ENCODE measurements around the gene GNAS. TPM values are rescaled to one million over a fixed set of nuclear protein-coding genes. Genes with fewer than 3 reads are reported as not detected.

GNAS gene
- total RNA-seq, 3 donors from 2014 or later, result 448 to 714 (median 570) TPM

DNA sequence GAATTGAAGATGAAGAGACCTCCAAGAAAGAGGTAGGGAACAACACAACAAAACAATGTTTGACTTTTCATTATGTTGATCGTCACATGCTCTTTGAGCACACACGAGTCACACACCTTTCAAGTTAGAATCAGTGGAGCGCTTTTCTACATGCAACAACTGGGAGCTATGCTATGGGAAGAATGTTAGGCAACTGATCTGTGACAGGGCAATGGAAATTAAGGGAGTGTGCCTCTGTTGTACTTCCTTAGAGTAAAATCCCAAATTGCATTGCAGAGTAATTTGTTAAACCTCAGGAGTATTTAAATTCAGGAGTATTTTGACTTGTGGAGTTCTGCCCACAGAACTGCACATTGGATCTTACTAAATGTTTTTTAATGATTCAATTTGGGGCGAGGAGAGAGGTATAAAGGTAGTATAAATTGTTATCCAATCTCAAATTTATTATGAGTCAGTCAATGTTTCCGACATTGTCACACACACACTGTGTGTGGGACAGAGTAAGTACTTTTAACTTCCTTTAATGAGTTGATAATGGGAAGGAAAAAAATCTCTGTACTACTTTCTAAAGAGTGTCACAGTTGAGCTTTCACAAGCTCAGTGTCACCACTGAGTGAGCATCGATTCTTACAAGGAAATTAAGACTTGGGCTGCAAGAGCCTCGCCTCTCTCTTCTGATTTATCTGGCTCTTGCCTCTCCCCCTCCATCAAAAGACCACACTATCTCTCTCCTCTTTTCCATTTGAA is 10.7 kb downstream of the GNAS start:
- TF ChIP-seq POLR2AphosphoS5 (IDR thresholded peaks at IDR 0.05) (no peak), POLR2A (IDR thresholded peaks at IDR 0.05) (no peak)
- TF ChIP-seq, protein P1, sequence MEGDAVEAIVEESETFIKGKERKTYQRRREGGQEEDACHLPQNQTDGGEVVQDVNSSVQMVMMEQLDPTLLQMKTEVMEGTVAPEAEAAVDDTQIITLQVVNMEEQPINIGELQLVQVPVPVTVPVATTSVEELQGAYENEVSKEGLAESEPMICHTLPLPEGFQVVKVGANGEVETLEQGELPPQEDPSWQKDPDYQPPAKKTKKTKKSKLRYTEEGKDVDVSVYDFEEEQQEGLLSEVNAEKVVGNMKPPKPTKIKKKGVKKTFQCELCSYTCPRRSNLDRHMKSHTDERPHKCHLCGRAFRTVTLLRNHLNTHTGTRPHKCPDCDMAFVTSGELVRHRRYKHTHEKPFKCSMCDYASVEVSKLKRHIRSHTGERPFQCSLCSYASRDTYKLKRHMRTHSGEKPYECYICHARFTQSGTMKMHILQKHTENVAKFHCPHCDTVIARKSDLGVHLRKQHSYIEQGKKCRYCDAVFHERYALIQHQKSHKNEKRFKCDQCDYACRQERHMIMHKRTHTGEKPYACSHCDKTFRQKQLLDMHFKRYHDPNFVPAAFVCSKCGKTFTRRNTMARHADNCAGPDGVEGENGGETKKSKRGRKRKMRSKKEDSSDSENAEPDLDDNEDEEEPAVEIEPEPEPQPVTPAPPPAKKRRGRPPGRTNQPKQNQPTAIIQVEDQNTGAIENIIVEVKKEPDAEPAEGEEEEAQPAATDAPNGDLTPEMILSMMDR (IDR thresholded peaks at IDR 0.05), result no peak
- intact Hi-C loops (cut with DNase I; ENCODE audit: low total_unique reads), result no loop called here
- H3K9me3 ChIP-seq, result no peaks in the 10 kb centered on the region

DNA sequence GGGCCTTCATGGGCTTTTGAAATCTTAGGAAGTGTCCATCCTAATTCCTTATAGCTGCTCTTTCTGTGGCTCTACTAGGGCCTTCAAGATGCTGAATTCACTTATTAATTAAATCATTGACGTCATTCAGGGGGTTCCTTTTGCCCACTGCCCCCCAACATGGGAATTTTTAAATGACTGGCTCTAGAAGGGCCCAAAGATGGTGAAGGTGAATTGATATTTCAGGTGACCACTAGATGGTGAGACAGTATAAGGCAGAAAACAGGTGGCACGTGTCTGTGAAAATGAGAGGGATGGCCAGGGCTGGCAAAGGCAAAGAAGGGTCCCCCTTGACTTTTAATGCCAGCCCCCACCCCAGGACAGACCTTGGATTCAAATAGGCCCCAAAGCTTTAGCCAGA is 11.8 kb downstream of the GNAS start:
- TF ChIP-seq POLR2A (IDR thresholded peaks at IDR 0.05) (no peak), POLR2AphosphoS5 (IDR thresholded peaks at IDR 0.05) (no peak)
- TF ChIP-seq, protein P1 (IDR thresholded peaks at IDR 0.05), result no peak
- intact Hi-C loops (cut with DNase I; ENCODE audit: low total_unique reads), result no loop called here
- Histone ChIP-seq H3K27me3 (no peaks in the 10 kb centered on the region), H3K4me3 (no peak overlapping the region), H3K27ac (no peak overlapping the region), H3K4me1 (no peaks in the 10 kb centered on the region), H3K36me3 (no peaks in the 10 kb centered on the region), H3K9me3 (no peaks in the 10 kb centered on the region)
- no peak for DNase-seq (ENCODE audit: low spot score in 2 of 2)

More for the DNA sequence above, 10.7 kb downstream of the GNAS start:
- no peaks in the 10 kb centered on the region for H3K27me3 ChIP-seq
- H3K4me3 ChIP-seq, result no peak overlapping the region
- no peaks in the 10 kb centered on the region for H3K36me3 ChIP-seq
- H3K27ac ChIP-seq, result no peak overlapping the region
- no peaks in the 10 kb centered on the region for H3K4me1 ChIP-seq
- no peak for DNase-seq (ENCODE audit: low spot score in 2 of 2)

GRCh38 chr20:58865843-58866242 is 13.3 kb downstream of the GNAS start:
- Histone ChIP-seq H3K4me3 (no peak overlapping the region), H3K36me3 (no peaks in the 10 kb centered on the region), H3K27ac (no peak overlapping the region), H3K4me1 (no peaks in the 10 kb centered on the region), H3K27me3 (no peaks in the 10 kb centered on the region), H3K9me3 (no peaks in the 10 kb centered on the region)
- TF ChIP-seq, protein P1 (IDR thresholded peaks at IDR 0.05), result no peak
- no peak for TF ChIP-seq POLR2AphosphoS5 (IDR thresholded peaks at IDR 0.05)
- TF ChIP-seq POLR2A (IDR thresholded peaks at IDR 0.05), result no peak
- DNase-seq (ENCODE audit: low spot score in 2 of 2), result no peak
- intact Hi-C loops (cut with DNase I; ENCODE audit: low total_unique reads), result loop anchor here (5.0 kb wide), 1 partner anchor 356 kb away; no protein-coding TSS in a partner anchor

DNA sequence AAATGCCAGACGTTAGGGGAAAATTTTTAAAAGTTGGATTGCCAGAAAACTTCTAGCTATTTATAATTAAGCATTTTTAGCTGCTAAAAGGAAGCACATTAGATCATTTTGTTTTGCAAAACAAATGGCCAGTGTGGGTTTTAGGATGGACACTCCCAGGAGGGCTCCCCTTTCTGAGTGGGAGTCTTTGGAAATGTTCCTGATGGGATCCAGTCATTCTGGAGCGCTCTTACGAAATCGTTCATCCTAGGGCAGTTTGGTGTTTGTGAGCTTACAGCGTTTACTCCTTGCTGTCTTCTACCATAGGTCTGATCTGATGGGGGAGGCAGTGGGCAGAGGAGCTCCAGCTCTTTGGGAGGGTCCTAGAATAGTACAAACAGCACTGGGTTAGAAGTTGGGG is 14.7 kb downstream of the GNAS start:
- Histone ChIP-seq H3K9me3 (no peaks in the 10 kb centered on the region), H3K4me1 (no peaks in the 10 kb centered on the region), H3K36me3 (no peaks in the 10 kb centered on the region), H3K4me3 (no peak overlapping the region), H3K27ac (no peak overlapping the region), H3K27me3 (no peaks in the 10 kb centered on the region)
- no peak for DNase-seq (ENCODE audit: low spot score in 2 of 2)
- TF ChIP-seq, protein P1 (IDR thresholded peaks at IDR 0.05), result no peak
- TF ChIP-seq POLR2AphosphoS5 (IDR thresholded peaks at IDR 0.05) (no peak), POLR2A (IDR thresholded peaks at IDR 0.05) (no peak)
- intact Hi-C loops (cut with DNase I; ENCODE audit: low total_unique reads), result loop anchor here (5.0 kb wide), 1 partner anchor 355 kb away; no protein-coding TSS in a partner anchor

DNA sequence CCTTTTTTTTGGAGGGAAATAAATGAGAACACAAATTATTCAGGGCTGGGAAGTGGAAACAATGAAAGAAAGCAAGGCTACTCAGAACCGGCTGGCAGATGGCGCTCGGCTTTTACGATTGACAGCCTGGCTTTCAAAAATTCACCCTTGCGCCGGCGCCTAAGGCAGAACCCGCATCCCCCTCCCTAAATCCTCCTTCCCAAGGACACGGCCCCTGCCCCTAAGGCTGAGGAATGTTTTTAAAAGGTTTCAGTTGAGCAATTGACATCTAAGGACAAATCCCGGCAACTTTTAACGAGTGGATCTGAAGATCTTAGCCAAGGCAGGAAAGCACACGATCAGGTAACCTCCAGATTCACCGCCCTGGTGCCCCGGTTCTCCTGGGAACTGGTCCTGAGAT is 16.3 kb downstream of the GNAS start:
- Histone ChIP-seq H3K27me3 (no peaks in the 10 kb centered on the region), H3K4me3 (no peak overlapping the region), H3K27ac (no peak overlapping the region), H3K36me3 (no peaks in the 10 kb centered on the region), H3K4me1 (no peaks in the 10 kb centered on the region), H3K9me3 (no peaks in the 10 kb centered on the region)
- intact Hi-C loops (cut with DNase I; ENCODE audit: low total_unique reads), result loop anchor here (5.0 kb wide), 1 partner anchor 354 kb away; no protein-coding TSS in a partner anchor
- TF ChIP-seq POLR2AphosphoS5 (IDR thresholded peaks at IDR 0.05), result no peak
- TF ChIP-seq, protein P1 (IDR thresholded peaks at IDR 0.05), result peak in 1 of 3 donors; percentile 11
- DNase-seq (ENCODE audit: low spot score in 2 of 2), result no peak
